OCI-LY3 (cell line): ENCODE measurements around the gene DDX41.

Source experiments
- H2AFZ ChIP-seq: fragments of 200-600, 300-600 bp; shearing (Covaris generic); 2 replicates; pipeline ENCODE4 v1.6.0; 2014; ENCODE audit warnings: antibody characterized with exemption, low read depth, low read length
- H3K27ac ChIP-seq: fragments of 200-600, 300-600 bp; sonication (generic); 2 replicates; pipeline ENCODE4 v1.5.1; 2014; ENCODE audit warnings: mild to moderate bottlenecking, low read length, moderate library complexity, mixed read lengths
- H3K27me3 ChIP-seq: fragments of 200-600, 300-600 bp; sonication (generic); 2 replicates; pipeline ENCODE4 v1.6.1; 2014; ENCODE audit warnings: low read depth, low read length, mixed read lengths
- H3K36me3 ChIP-seq: fragments of 200-600, 300-600 bp; sonication (generic); replicated peaks from 2 replicates; pipeline ENCODE3; 2014; ENCODE audit warnings: low read depth, low read length, mixed read lengths
- H3K4me1 ChIP-seq: fragments of 300-600, 200-600 bp; sonication (generic); 2 replicates; pipeline ENCODE4 v1.6.1; 2014; ENCODE audit warnings: low read length, mixed read lengths
- H3K4me2 ChIP-seq: fragments of 200-600, 300-600 bp; sonication (generic); 2 replicates; pipeline ENCODE4 v1.6.1; 2014; ENCODE audit warnings: low read length, mixed read lengths
- H3K4me3 ChIP-seq: fragments of 300-600, 200-600 bp; sonication (generic); 2 replicates; pipeline ENCODE4 v1.5.1; 2014; ENCODE audit warnings: antibody characterized with exemption, mild to moderate bottlenecking, low read length, moderate library complexity
- H3K79me2 ChIP-seq: fragments of 300-600, 200-600 bp; shearing (Covaris generic); 2 replicates; pipeline ENCODE4 v1.6.1; 2014; ENCODE audit warnings: mild to moderate bottlenecking, low read length, mixed read lengths
- H3K9ac ChIP-seq: fragments of 300-600, 200-600 bp; shearing (Covaris generic); 2 replicates; pipeline ENCODE4 v1.6.0; 2014; ENCODE audit warnings: mild to moderate bottlenecking, low read length, moderate library complexity
- H3K9me3 ChIP-seq: fragments of 200-600, 300-600 bp; shearing (Covaris generic); 2 replicates; pipeline ENCODE4 v1.6.1; 2014; ENCODE audit warnings: low read length, mixed read lengths; ENCODE audit not compliant: insufficient read depth
- H4K20me1 ChIP-seq: fragments of 200-600, 300-600 bp; sonication (generic); 2 replicates; pipeline ENCODE4 v1.6.1; 2016; ENCODE audit warnings: low read length, mixed read lengths; ENCODE audit not compliant: insufficient read depth
- CTCF ChIP-seq: fragments of 200-600, 300-600 bp; sonication (generic); IDR thresholded peaks from 2 replicates; pipeline ENCODE4 v1.5.1; 2014; ENCODE audit warnings: antibody characterized with exemption, low read length, low read depth
- EZH2phosphoT487 ChIP-seq: fragments of 200-600 bp; shearing (Covaris generic); IDR thresholded peaks from 2 replicates; pipeline ENCODE4 v1.6.1; 2018; ENCODE audit warnings: antibody characterized with exemption, mixed run types, low read depth

The DDX41 gene

GRCh38 chr5:177507165-177507564 lies 9.6 kb downstream of the DDX41 start:
- Histone ChIP-seq H3K4me2 (no peak overlapping the region), H4K20me1 (peaks cover 17% of the 10 kb centered on the region), H3K27ac (no peak overlapping the region), H3K79me2 (no peaks in the 10 kb centered on the region), H3K36me3 (peaks cover 19% of the 10 kb centered on the region), H2AFZ (no peak overlapping the region), H3K9me3 (no peaks in the 10 kb centered on the region; the same call in 1 of the 2 replicates), H3K4me3 (no peak overlapping the region), H3K27me3 (no peaks in the 10 kb centered on the region), H3K4me1 (peaks cover 42% of the 10 kb centered on the region), H3K9ac (no peak overlapping the region)
- TF ChIP-seq EZH2phosphoT487 (no peak), CTCF (peak; percentile 16; the same call in 1 of the 2 replicates)

DNA sequence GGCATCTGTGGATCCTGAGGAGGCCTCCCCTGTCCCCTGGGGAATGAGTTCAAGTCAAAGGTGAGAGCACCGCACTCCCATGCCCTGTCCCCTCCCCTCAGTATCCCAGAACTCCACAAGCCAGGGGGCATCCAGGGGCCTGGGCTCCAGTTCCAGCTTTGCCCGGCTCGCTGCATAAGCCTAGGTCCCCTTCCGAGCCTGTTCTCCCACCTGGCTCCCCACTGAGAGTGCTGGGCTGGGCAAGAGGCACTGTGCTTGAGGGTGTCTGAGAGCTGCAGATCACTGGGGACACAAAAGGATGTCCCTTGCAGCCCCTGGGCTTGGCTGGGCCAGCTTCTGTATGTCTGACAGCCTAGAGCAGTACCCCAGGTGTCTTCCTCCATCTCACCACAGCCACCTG lies 11.7 kb downstream of the DDX41 start:
- Histone ChIP-seq H4K20me1 (peaks cover 26% of the 10 kb centered on the region), H2AFZ (no peak overlapping the region), H3K9me3 (no peaks in the 10 kb centered on the region), H3K4me3 (no peak overlapping the region), H3K27ac (no peak overlapping the region), H3K79me2 (no peaks in the 10 kb centered on the region), H3K4me2 (no peak overlapping the region), H3K4me1 (peaks cover 45% of the 10 kb centered on the region), H3K36me3 (peaks cover 5% of the 10 kb centered on the region), H3K27me3 (no peaks in the 10 kb centered on the region), H3K9ac (no peak overlapping the region)
- no peak for TF ChIP-seq CTCF
- TF ChIP-seq EZH2phosphoT487, result no peak

DNA sequence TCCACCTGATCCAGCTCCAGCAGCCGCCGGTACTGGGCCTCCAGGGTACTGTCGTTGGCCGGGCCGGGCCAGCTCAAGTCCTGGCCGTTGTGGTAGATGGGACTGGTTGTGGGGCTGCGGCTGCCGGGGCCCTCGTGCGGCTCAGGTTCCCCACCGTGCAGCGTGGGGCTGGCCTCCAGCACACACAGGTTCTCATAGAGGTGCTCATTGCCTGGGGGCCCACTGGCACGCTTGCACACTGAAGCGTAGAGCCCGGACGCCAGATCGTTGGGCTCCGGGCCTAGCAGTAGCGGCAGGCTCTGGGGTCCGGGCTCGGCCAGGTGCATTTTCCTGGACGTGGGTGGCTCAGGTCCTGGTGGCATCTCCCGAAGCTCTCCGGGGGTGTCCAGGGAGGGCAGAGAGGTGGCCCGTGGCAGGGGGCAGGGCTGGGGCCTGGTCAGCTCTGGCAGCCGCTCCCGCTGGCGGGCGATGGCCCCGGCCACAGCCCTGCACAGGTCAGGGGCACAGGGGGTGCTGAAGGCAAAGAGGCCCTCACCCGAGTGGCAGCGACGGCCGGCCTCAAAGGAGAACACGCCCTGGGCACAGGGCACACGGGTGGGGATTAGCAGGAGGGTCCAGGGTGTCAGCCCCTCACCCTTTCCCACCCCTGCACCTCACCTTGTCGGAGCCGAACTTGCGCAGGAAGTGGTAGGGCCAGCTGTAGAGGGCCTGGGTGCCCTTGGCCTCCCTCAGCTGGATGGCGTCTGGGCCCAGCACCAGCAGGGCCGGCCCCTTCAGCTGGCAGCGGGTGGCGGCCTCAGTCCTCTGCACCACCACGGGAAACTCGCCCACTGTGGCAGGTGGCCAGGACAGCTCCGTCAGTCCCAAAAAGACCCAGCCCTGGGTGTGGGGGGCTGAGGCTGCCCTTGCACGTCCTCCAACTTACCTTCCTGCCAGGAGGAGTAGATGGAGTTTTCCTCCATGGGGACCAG lies 12.4 kb downstream of the DDX41 start:
- Histone ChIP-seq H4K20me1 (peaks cover 26% of the 10 kb centered on the region), H3K4me1 (peaks cover 38% of the 10 kb centered on the region), H2AFZ (no peak overlapping the region), H3K9me3 (no peaks in the 10 kb centered on the region), H3K27me3 (peaks cover 6% of the 10 kb centered on the region), H3K79me2 (no peaks in the 10 kb centered on the region), H3K9ac (no peak overlapping the region), H3K4me3 (no peak overlapping the region), H3K27ac (no peak overlapping the region), H3K4me2 (no peak overlapping the region), H3K36me3 (peaks cover 5% of the 10 kb centered on the region)
- TF ChIP-seq EZH2phosphoT487 (no peak), CTCF (no peak)

DNA sequence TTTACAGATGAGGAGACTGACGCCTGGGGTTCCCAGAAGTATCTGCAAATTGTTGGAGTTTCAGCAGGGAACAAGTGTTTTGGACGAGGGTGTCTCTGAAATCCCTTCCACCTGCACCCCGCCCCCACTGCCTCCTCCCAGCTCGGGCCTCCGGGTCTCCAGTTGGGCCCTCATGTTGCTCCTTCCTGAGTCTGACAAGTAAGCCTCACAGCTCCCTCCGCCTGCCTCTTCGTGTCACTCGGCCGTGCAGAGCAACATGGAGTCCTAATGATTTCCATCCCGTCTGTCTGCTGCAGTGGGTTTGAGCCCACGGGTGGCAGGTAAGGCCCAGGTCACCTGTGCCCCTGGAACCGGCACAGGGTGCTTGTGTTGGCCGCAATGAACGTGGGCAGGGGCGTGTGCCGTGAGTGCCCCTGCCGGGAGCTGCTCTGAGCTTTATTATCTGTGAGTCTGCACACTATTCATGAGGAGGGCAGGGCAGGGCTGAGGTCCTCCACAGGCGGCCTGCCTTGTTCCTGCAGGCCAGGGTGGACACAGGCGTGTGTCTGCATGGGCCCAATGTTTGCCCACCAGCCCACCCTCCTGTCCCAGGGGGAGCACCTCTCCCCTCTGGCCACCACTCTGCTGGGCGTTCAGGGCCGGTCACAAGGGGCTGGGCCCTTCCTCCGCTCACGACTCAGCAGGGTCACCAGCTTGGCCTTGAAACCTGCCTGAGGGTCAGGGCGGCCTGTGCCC lies 13.2 kb downstream of the DDX41 start:
- no peak overlapping the region for H3K27ac ChIP-seq

More for the DNA sequence above, 13.2 kb downstream of the DDX41 start:
- Histone ChIP-seq H2AFZ (no peak overlapping the region), H3K9me3 (no peaks in the 10 kb centered on the region), H3K36me3 (peaks cover 5% of the 10 kb centered on the region), H3K4me2 (no peak overlapping the region), H3K27me3 (peaks cover 13% of the 10 kb centered on the region), H3K4me3 (no peak overlapping the region), H3K4me1 (peaks cover 30% of the 10 kb centered on the region), H3K79me2 (no peaks in the 10 kb centered on the region), H4K20me1 (peaks cover 26% of the 10 kb centered on the region), H3K9ac (no peak overlapping the region)
- TF ChIP-seq CTCF (no peak), EZH2phosphoT487 (no peak)
